Activated CD4-positive, alpha-beta memory T cell treated with anti-CD3 and anti-CD28 coated beads, Interleukin-2, amount 10 ng/mL, durations not matched to agents 7 days and 5 days (primary cell): ENCODE data around the gene TNS1. TPM values are rescaled to one million over a fixed set of nuclear protein-coding genes. Genes with fewer than 3 reads are reported as not detected.

Experiments
- CTCF ChIA-PET: fragments of 350-600 bp; sonication (Branson Sonifier 250); formaldehyde crosslinking; loops from one replicate; lab custom pipeline; 2021; ENCODE audit warnings: antibody characterized with exemption, inconsistent platforms; lab: Charles Lee
- POLR2A ChIA-PET: fragments of 350-600 bp; sonication (Branson Sonifier 250); formaldehyde crosslinking; loops from one replicate; lab custom pipeline; 2021; ENCODE audit warnings: antibody characterized with exemption; lab: Charles Lee
- DNase-seq: peaks from one replicate; pipeline ENCODE4 v3.0.0-alpha.2; 2020
- H3K27ac Mint-ChIP-seq: one replicate; pipeline ENCODE4 v1.8.0; 2021; ENCODE audit warnings: mild to moderate bottlenecking, mixed read lengths
- H3K27me3 Mint-ChIP-seq: one replicate; pipeline ENCODE4 v1.8.0; 2021; ENCODE audit warnings: mixed read lengths
- H3K36me3 Mint-ChIP-seq: one replicate; pipeline ENCODE4 v1.8.0; 2021; ENCODE audit warnings: low read depth, mixed read lengths
- H3K4me1 Mint-ChIP-seq: one replicate; pipeline ENCODE4 v1.8.0; 2021; ENCODE audit warnings: mixed read lengths
- H3K4me3 Mint-ChIP-seq: one replicate; pipeline ENCODE4 v1.8.0; 2021; ENCODE audit warnings: mild to moderate bottlenecking, mixed read lengths
- H3K9me3 Mint-ChIP-seq: one replicate; pipeline ENCODE4 v1.8.0; 2021; ENCODE audit warnings: mixed read lengths
- total RNA-seq, 2 experiments: library from RNA; stranded (reverse); gene quantifications; one replicate each; pipeline ENCODE4 v1.2.3, GENCODE V29; 2021

Gene TNS1
- total RNA-seq, 2 experiments from 2014 or later, result 3.2 to 3.4 TPM

GRCh38 chr2:217824223-217824622 is 178.6 kb downstream of the TNS1 start:
- H3K27me3 Mint-ChIP-seq, result peaks cover 4% of the 10 kb centered on the region
- no peak overlapping the region for H3K4me3 Mint-ChIP-seq
- DNase-seq, result no peak
- H3K9me3 Mint-ChIP-seq, result no peaks in the 10 kb centered on the region
- H3K36me3 Mint-ChIP-seq, result no peaks in the 10 kb centered on the region
- CTCF ChIA-PET, result no interaction called here
- H3K4me1 Mint-ChIP-seq, result no peaks in the 10 kb centered on the region
- POLR2A ChIA-PET, result no interaction called here
- no peak overlapping the region for H3K27ac Mint-ChIP-seq

- H3K4me3 Mint-ChIP-seq, result no peak overlapping the region
- no peaks in the 10 kb centered on the region for H3K9me3 Mint-ChIP-seq
- DNase-seq, result no peak
- H3K36me3 Mint-ChIP-seq, result no peaks in the 10 kb centered on the region
- CTCF ChIA-PET, result no interaction called here
- no peak overlapping the region for H3K27ac Mint-ChIP-seq
- POLR2A ChIA-PET, result no interaction called here
- no peaks in the 10 kb centered on the region for H3K4me1 Mint-ChIP-seq
- H3K27me3 Mint-ChIP-seq, result peaks cover 4% of the 10 kb centered on the region
Observed at GRCh38 chr2:217823626-217824025, 179.2 kb downstream of the TNS1 start.

GRCh38 chr2:217822296-217823252 is 180.2 kb downstream of the TNS1 start:
- H3K4me1 Mint-ChIP-seq, result no peaks in the 10 kb centered on the region
- DNase-seq, result no peak
- no peaks in the 10 kb centered on the region for H3K9me3 Mint-ChIP-seq
- H3K4me3 Mint-ChIP-seq, result no peak overlapping the region
- H3K27ac Mint-ChIP-seq, result no peak overlapping the region
- ChIA-PET POLR2A (no interaction called here), CTCF (no interaction called here)
- no peaks in the 10 kb centered on the region for H3K36me3 Mint-ChIP-seq
- peaks cover 4% of the 10 kb centered on the region for H3K27me3 Mint-ChIP-seq

- no peak overlapping the region for H3K4me3 Mint-ChIP-seq
- no peak overlapping the region for H3K27ac Mint-ChIP-seq
- CTCF ChIA-PET, result no interaction called here
- no peaks in the 10 kb centered on the region for H3K4me1 Mint-ChIP-seq
- POLR2A ChIA-PET, result no interaction called here
- DNase-seq, result no peak
- no peaks in the 10 kb centered on the region for H3K9me3 Mint-ChIP-seq
- H3K36me3 Mint-ChIP-seq, result no peaks in the 10 kb centered on the region
- H3K27me3 Mint-ChIP-seq, result peaks cover 4% of the 10 kb centered on the region
Observed at GRCh38 chr2:217821536-217822147, 181.2 kb downstream of the TNS1 start.

- CTCF ChIA-PET, result no interaction called here
- no peak for DNase-seq
- H3K4me3 Mint-ChIP-seq, result no peak overlapping the region
- no peaks in the 10 kb centered on the region for H3K36me3 Mint-ChIP-seq
- H3K9me3 Mint-ChIP-seq, result no peaks in the 10 kb centered on the region
- H3K27ac Mint-ChIP-seq, result no peak overlapping the region
- no peaks in the 10 kb centered on the region for H3K4me1 Mint-ChIP-seq
- POLR2A ChIA-PET, result no interaction called here
- H3K27me3 Mint-ChIP-seq, result peaks cover under 1% of the 10 kb centered on the region
Observed at GRCh38 chr2:217820904-217821303, 181.9 kb downstream of the TNS1 start.

GRCh38 chr2:217820091-217820819 is 182.5 kb downstream of the TNS1 start:
- no peak for DNase-seq
- H3K27ac Mint-ChIP-seq, result no peak overlapping the region
- CTCF ChIA-PET, result no interaction called here
- POLR2A ChIA-PET, result no interaction called here
- no peaks in the 10 kb centered on the region for H3K9me3 Mint-ChIP-seq
- H3K4me3 Mint-ChIP-seq, result no peak overlapping the region
- no peaks in the 10 kb centered on the region for H3K36me3 Mint-ChIP-seq
- H3K27me3 Mint-ChIP-seq, result no peaks in the 10 kb centered on the region
- H3K4me1 Mint-ChIP-seq, result no peaks in the 10 kb centered on the region

GRCh38 chr2:217818293-217818850 is 184.4 kb downstream of the TNS1 start:
- H3K9me3 Mint-ChIP-seq, result no peaks in the 10 kb centered on the region
- DNase-seq, result no peak
- POLR2A ChIA-PET, result no interaction called here
- H3K4me1 Mint-ChIP-seq, result no peaks in the 10 kb centered on the region
- no peak overlapping the region for H3K4me3 Mint-ChIP-seq
- no peak overlapping the region for H3K27ac Mint-ChIP-seq
- CTCF ChIA-PET, result no interaction called here
- H3K36me3 Mint-ChIP-seq, result no peaks in the 10 kb centered on the region
- H3K27me3 Mint-ChIP-seq, result no peaks in the 10 kb centered on the region

GRCh38 chr2:217817466-217818292 is 185.1 kb downstream of the TNS1 start:
- H3K9me3 Mint-ChIP-seq, result no peaks in the 10 kb centered on the region
- H3K4me1 Mint-ChIP-seq, result no peaks in the 10 kb centered on the region
- ChIA-PET POLR2A (no interaction called here), CTCF (interaction anchor here (1.9 kb wide), 1 partner anchor 32 kb away, joined by 5 read pairs; no protein-coding TSS in a partner anchor)
- H3K4me3 Mint-ChIP-seq, result no peak overlapping the region
- DNase-seq, result no peak
- no peaks in the 10 kb centered on the region for H3K27me3 Mint-ChIP-seq
- no peak overlapping the region for H3K27ac Mint-ChIP-seq
- H3K36me3 Mint-ChIP-seq, result no peaks in the 10 kb centered on the region

- Mint-ChIP-seq H3K36me3 (no peaks in the 10 kb centered on the region), H3K27ac (no peak overlapping the region), H3K9me3 (no peaks in the 10 kb centered on the region), H3K4me3 (no peak overlapping the region), H3K4me1 (no peaks in the 10 kb centered on the region), H3K27me3 (no peaks in the 10 kb centered on the region)
- ChIA-PET CTCF (interaction anchor here (1.9 kb wide), 1 partner anchor 31 kb away, joined by 5 read pairs; no protein-coding TSS in a partner anchor), POLR2A (no interaction called here)
- DNase-seq, result no peak
Observed at GRCh38 chr2:217816396-217816869, 186.4 kb downstream of the TNS1 start.

- no peak for DNase-seq
- ChIA-PET CTCF (no interaction called here), POLR2A (no interaction called here)
- no peak overlapping the region for H3K27ac Mint-ChIP-seq
- H3K4me3 Mint-ChIP-seq, result no peak overlapping the region
- no peaks in the 10 kb centered on the region for H3K27me3 Mint-ChIP-seq
- peaks cover 1% of the 10 kb centered on the region for H3K9me3 Mint-ChIP-seq
- H3K36me3 Mint-ChIP-seq, result no peaks in the 10 kb centered on the region
- H3K4me1 Mint-ChIP-seq, result no peaks in the 10 kb centered on the region
Observed at GRCh38 chr2:217813828-217814227, 189.0 kb downstream of the TNS1 start.

- Mint-ChIP-seq H3K27ac (no peak overlapping the region), H3K4me3 (no peak overlapping the region), H3K4me1 (no peaks in the 10 kb centered on the region), H3K27me3 (no peaks in the 10 kb centered on the region), H3K36me3 (no peaks in the 10 kb centered on the region), H3K9me3 (peaks cover 2% of the 10 kb centered on the region)
- ChIA-PET POLR2A (no interaction called here), CTCF (interaction anchor here (1.3 kb wide), 1 partner anchor 27 kb away, joined by 3 read pairs; no protein-coding TSS in a partner anchor)
- DNase-seq, result no peak
Observed at GRCh38 chr2:217812170-217812569, 190.6 kb downstream of the TNS1 start.

GRCh38 chr2:217810260-217810659 is 192.5 kb downstream of the TNS1 start:
- H3K36me3 Mint-ChIP-seq, result no peaks in the 10 kb centered on the region
- DNase-seq, result no peak
- no peak overlapping the region for H3K4me3 Mint-ChIP-seq
- H3K4me1 Mint-ChIP-seq, result no peaks in the 10 kb centered on the region
- ChIA-PET CTCF (no interaction called here), POLR2A (no interaction called here)
- H3K9me3 Mint-ChIP-seq, result peaks cover 6% of the 10 kb centered on the region
- no peak overlapping the region for H3K27ac Mint-ChIP-seq
- H3K27me3 Mint-ChIP-seq, result no peaks in the 10 kb centered on the region
